ENCODE results near the gene CCDC87. TPM values are rescaled to one million over a fixed set of nuclear protein-coding genes. Genes with fewer than 3 reads are reported as not detected.

The CCDC87 gene
- total RNA-seq, 1 experiment from 2014 or later: 1.1 TPM

GRCh38 chr11:66548041-66548440 lies 44.8 kb downstream of the CCDC87 start:
- Histone ChIP-seq H3K18ac (ENCODE audit: insufficient read length, low read depth, low read length) (no peak overlapping the region), H2BK15ac (ENCODE audit: low read depth, low read length) (no peak overlapping the region), H2BK120ac (ENCODE audit: low read depth, low read length, poor library complexity, severe bottlenecking) (no peak overlapping the region), H3K56ac (ENCODE audit: insufficient read length, low read depth, low read length) (no peak overlapping the region), H3K23ac (ENCODE audit: insufficient read length, low read depth, low read length) (no peak overlapping the region), H3K27me3 (ENCODE audit: insufficient read depth, low read length) (no peaks in the 10 kb centered on the region), H3T11ph (ENCODE audit: low read length) (no peak overlapping the region), H3K79me1 (ENCODE audit: insufficient read depth, low read depth, low read length, poor library complexity, severe bottlenecking) (no peaks in the 10 kb centered on the region), H3K79me2 (ENCODE audit: insufficient read depth, low read length) (no peaks in the 10 kb centered on the region), H3K23me2 (ENCODE audit: insufficient read length, low read depth, low read length, poor library complexity, severe bottlenecking) (no peaks in the 10 kb centered on the region), H4K20me1 (ENCODE audit: control insufficient read depth, insufficient read depth, insufficient read length) (no peaks in the 10 kb centered on the region), H2AK5ac (ENCODE audit: insufficient read length, low read length) (no peak overlapping the region), H3K27ac (ENCODE audit: insufficient read length, low read depth, low read length) (no peak overlapping the region), H4K5ac (ENCODE audit: insufficient read length, low read depth, low read length) (no peak overlapping the region), H3K4ac (ENCODE audit: low read depth, low read length) (no peak overlapping the region), H4K91ac (ENCODE audit: insufficient read length, low read depth, low read length) (no peak overlapping the region), H3K4me2 (ENCODE audit: insufficient read depth, insufficient read length, low read length) (peak overlapping the region; percentile 57), H3K14ac (ENCODE audit: insufficient read depth, low read length) (no peak overlapping the region), H2BK20ac (ENCODE audit: low read depth, low read length, poor library complexity, severe bottlenecking) (no peak overlapping the region), H3K9me3 (ENCODE audit: control insufficient read depth, low read depth, low read length) (no peaks in the 10 kb centered on the region), H3K4me1 (ENCODE audit: insufficient read depth, low read length) (no peaks in the 10 kb centered on the region), H2BK12ac (ENCODE audit: insufficient read length, low read depth, low read length) (no peak overlapping the region), H3K9ac (ENCODE audit: extremely low read depth, insufficient read length, low read length) (no peak overlapping the region), H4K8ac (replicated peaks; ENCODE audit: insufficient read length, low read depth, low read length) (no peak overlapping the region), H2BK5ac (ENCODE audit: insufficient read length, low read length) (no peak overlapping the region), H2AFZ (ENCODE audit: low read length) (no peak overlapping the region)
- DNase-seq: no peak
- no peaks in the 10 kb centered on the region; a peak in 1 of 5 replicates for H3K9me3 Mint-ChIP-seq
- no CpG with 5 or more reads among the region's 11 CpGs for WGBS (ENCODE audit: extremely low coverage, insufficient read length, low lambda C conversion rate)
- no peak for TF ChIP-seq CTCF (conservative IDR thresholded peaks at IDR 0.05)
- H3K27me3 Mint-ChIP-seq (ENCODE audit: low read depth): no peaks in the 10 kb centered on the region; the same call in 1 of the 2 replicates
- peak overlapping the region; percentile 82 to 85 for H3K4me3 Mint-ChIP-seq
- H3K36me3 Mint-ChIP-seq (ENCODE audit: insufficient read depth in 1 of 3, low read depth in 3 of 3): peaks cover 2 to 30% (median 21%) of the 10 kb centered on the region in 3 experiments; a peak in 6 of 7 replicates
- peaks cover 37% of the 10 kb centered on the region in 2 experiments for H3K4me1 Mint-ChIP-seq
- H3K27ac Mint-ChIP-seq: peak overlapping the region in 1 of 3 experiments; percentile 40; a peak in 1 of 7 replicates

Measured in H9 (cell line).